B cell (primary cell): ENCODE measurements around the gene FOXO1. TPM values are rescaled to one million over a fixed set of nuclear protein-coding genes. Genes with fewer than 3 reads are reported as not detected.

Source experiments
- ATAC-seq: fragments of 200-7000 bp; cut with Tn5 transposase; one replicate; pipeline ENCODE4 v1.10.0; 2021; ENCODE audit warnings: low read depth, mild to moderate bottlenecking, moderate number of reproducible peaks, moderate library complexity
- CTCF ChIA-PET: fragments of 350-600 bp; sonication (Branson Sonifier 250); formaldehyde crosslinking; loops from one replicate; lab custom pipeline; 2021; ENCODE audit warnings: antibody characterized with exemption, inconsistent platforms; lab: Charles Lee
- POLR2A ChIA-PET: fragments of 350-600 bp; sonication (Branson Sonifier 250); formaldehyde crosslinking; loops from one replicate; lab custom pipeline; 2021; ENCODE audit warnings: antibody characterized with exemption; lab: Charles Lee
- DNase-seq: peaks from one replicate; pipeline ENCODE4 v3.0.0; 2013
- H2AFZ ChIP-seq: 2 replicates; pipeline ENCODE4 v1.6.1; 2012; ENCODE audit warnings: mild to moderate bottlenecking, low read depth, low read length; ENCODE audit not compliant: insufficient read depth, poor library complexity, severe bottlenecking
- H3K27ac ChIP-seq, 2 donors: 1 replicate in 1 of 2; 2 replicates in 1 of 2; pipeline ENCODE4 v1.5.1; 2012 to 2013; ENCODE audit warnings: low read length in 2 of 2, mild to moderate bottlenecking in 2 of 2, moderate library complexity in 1 of 2
- H3K27me3 ChIP-seq, 4 experiments: fragments of 200-600 bp in 1 of 4; sonication (generic) in 1 of 4; replicated peaks in 1 of 4; 1 replicate in 2 of 4; 2 replicates in 2 of 4; pipeline versions ENCODE4 v1.6.1 to v1.7.0; 2013 to 2016; ENCODE audit warnings: low read length in 3 of 4, mild to moderate bottlenecking in 2 of 4, mixed read lengths in 1 of 4, moderate library complexity in 1 of 4; ENCODE audit not compliant: insufficient read depth in 4 of 4, control insufficient read depth in 3 of 4; ENCODE audit errors: control extremely low read depth in 1 of 4
- H3K36me3 ChIP-seq, 2 experiments: replicated peaks in 1 of 2; 1 replicate in 1 of 2; 2 replicates in 1 of 2; pipeline versions ENCODE4 v1.6.1 to v1.7.1; 2013; ENCODE audit warnings: low read length in 1 of 2; ENCODE audit not compliant: insufficient read depth in 2 of 2, control insufficient read depth in 1 of 2; ENCODE audit errors: control extremely low read depth in 1 of 2, extremely low read depth in 1 of 2
- H3K4me1 ChIP-seq, 2 donors: fragments of 200-600 bp in 1 of 2; sonication (generic) in 1 of 2; 1 replicate in 1 of 2; 2 replicates in 1 of 2; pipeline versions ENCODE4 v1.5.1 to v1.6.1; 2013 to 2017; ENCODE audit warnings: low read length in 2 of 2; ENCODE audit not compliant: control insufficient read depth in 2 of 2, insufficient read depth in 2 of 2
- H3K4me2 ChIP-seq: replicated peaks from 2 replicates; pipeline ENCODE3; 2012; ENCODE audit warnings: mild to moderate bottlenecking, low read depth, low read length; ENCODE audit not compliant: poor library complexity, severe bottlenecking
- H3K4me3 ChIP-seq, 5 experiments: fragments of 200-600 bp in 1 of 5; sonication (generic) in 1 of 5; 1 replicate in 3 of 5; 2 replicates in 2 of 5; pipeline versions ENCODE4 v1.5.1 to v1.7.0; 2011 to 2016; ENCODE audit warnings: low read length in 4 of 5, mild to moderate bottlenecking in 4 of 5, low read depth in 2 of 5, control low read depth in 1 of 5, moderate library complexity in 1 of 5; ENCODE audit not compliant: insufficient read depth in 1 of 5; ENCODE audit errors: control extremely low read depth in 1 of 5, extremely low read depth in 1 of 5
- H3K79me2 ChIP-seq: fragments of 200-600 bp; sonication (generic); one replicate; pipeline ENCODE4 v1.6.0; 2016; ENCODE audit warnings: low read length; ENCODE audit not compliant: control insufficient read depth, insufficient read depth
- H3K9ac ChIP-seq: fragments of 200-600 bp; sonication (generic); 2 replicates; pipeline ENCODE4 v1.6.1; 2017; ENCODE audit warnings: mild to moderate bottlenecking, low read length, moderate library complexity
- H3K9me3 ChIP-seq, 3 donors: one replicate each; pipeline versions ENCODE4 v1.6.1 to v1.7.1; 2013; ENCODE audit warnings: low read length in 2 of 3; ENCODE audit not compliant: control insufficient read depth in 2 of 3, insufficient read depth in 1 of 3; ENCODE audit errors: control extremely low read depth in 1 of 3
- H4K20me1 ChIP-seq: 2 replicates; pipeline ENCODE4 v1.6.0; 2012; ENCODE audit warnings: mild to moderate bottlenecking, low read length; ENCODE audit not compliant: insufficient read depth, control insufficient read depth, poor library complexity, severe bottlenecking
- H3K27ac Mint-ChIP-seq: one replicate; pipeline ENCODE4 v1.8.0; 2021; ENCODE audit warnings: mixed read lengths
- H3K27me3 Mint-ChIP-seq: one replicate; pipeline ENCODE4 v1.8.0; 2021; ENCODE audit warnings: mixed read lengths
- H3K4me1 Mint-ChIP-seq: one replicate; pipeline ENCODE4 v1.8.0; 2021; ENCODE audit warnings: mixed read lengths
- H3K4me3 Mint-ChIP-seq: one replicate; pipeline ENCODE4 v1.8.0; 2021; ENCODE audit warnings: mixed read lengths
- H3K9me3 Mint-ChIP-seq: one replicate; pipeline ENCODE4 v1.8.0; 2022; ENCODE audit warnings: mixed read lengths; ENCODE audit not compliant: insufficient read depth
- EZH2 ChIP-seq: IDR thresholded peaks from 2 replicates; pipeline ENCODE4 v1.6.1; 2012; ENCODE audit warnings: borderline replicate concordance, low read depth, mild to moderate bottlenecking, moderate library complexity, low read length; ENCODE audit not compliant: insufficient read depth, poor library complexity, severe bottlenecking
- WGBS: methylation state at CpG from one replicate; pipeline ENCODE4 v1.1.5; 2013; ENCODE audit warnings: missing lambda C conversion rate; ENCODE audit not compliant: insufficient coverage; 5-methylcytosine and 5-hydroxymethylcytosine counted together
- intact Hi-C: fragments of 100-400 bp; cut with micrococcal nuclease; formaldehyde crosslinking; loops from one replicate; pipeline ENCODE4 v1.10.0; 2022
- polyA plus RNA-seq: library from polyadenylated mRNA; depleted of rRNA; stranded (reverse); fragments of >200 nt; gene quantifications from 2 replicates; pipeline ENCODE4 v1.2.3, GENCODE V29; 2012
- total RNA-seq, 2 donors: library from RNA; stranded (reverse); fragments of 120-200 nt in 1 of 2; gene quantifications; 1 replicate in 1 of 2; 2 replicates in 1 of 2; pipeline versions ENCODE4 v1.2.3 to v1.2.4, GENCODE V29; 2013 to 2022
- TF ChIP-seq, protein P1 (sequence below): fragments of 200-600 bp; IDR thresholded peaks from one replicate; pipeline ENCODE4 v1.8.0; 2022; ENCODE audit warnings: antibody characterized with exemption, mild to moderate bottlenecking

Gene FOXO1
- total and polyA plus RNA-seq, 2 donors (not counting 1 experiment from before 2014, with no cell fraction given): 22.8 to 77.9 TPM

DNA sequence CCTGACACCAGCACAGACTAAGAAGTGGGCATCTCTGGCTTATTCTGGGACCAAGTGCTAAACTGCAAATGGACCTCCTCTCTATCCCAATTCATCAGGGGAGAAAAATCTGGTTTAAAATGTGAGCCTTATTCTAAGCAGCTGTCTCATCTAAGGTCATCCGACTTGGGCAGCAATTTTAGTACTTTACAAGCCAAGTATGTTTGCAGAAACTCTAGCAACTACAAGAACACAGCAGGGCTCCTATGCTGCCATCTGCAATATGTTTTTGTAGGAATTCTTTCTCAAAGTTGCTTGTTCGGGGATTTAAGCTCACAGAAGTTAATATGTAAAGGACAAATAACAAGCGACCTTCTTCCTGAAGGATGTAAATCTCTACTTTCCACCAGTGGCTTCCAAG, 113.1 kb downstream of the FOXO1 start:
- ATAC-seq (no peak), DNase-seq (no peak)
- H3K9me3 Mint-ChIP-seq: no peaks in the 10 kb centered on the region
- H3K4me2 ChIP-seq: no peak overlapping the region
- H3K27me3 Mint-ChIP-seq: no peaks in the 10 kb centered on the region
- POLR2A ChIA-PET: interaction anchor here (0.6 kb wide), 1 partner anchor 67 kb away, joined by 6 read pairs; no protein-coding TSS in a partner anchor
- no peak overlapping the region for H3K4me3 ChIP-seq
- no peak overlapping the region for H3K9ac ChIP-seq
- WGBS: no CpG with 5 or more reads among the region's 3 CpGs
- H3K36me3 ChIP-seq: peaks cover 2 to 28% of the 10 kb centered on the region in 2 experiments
- no peak overlapping the region for H3K4me3 Mint-ChIP-seq
- TF ChIP-seq, protein P1, sequence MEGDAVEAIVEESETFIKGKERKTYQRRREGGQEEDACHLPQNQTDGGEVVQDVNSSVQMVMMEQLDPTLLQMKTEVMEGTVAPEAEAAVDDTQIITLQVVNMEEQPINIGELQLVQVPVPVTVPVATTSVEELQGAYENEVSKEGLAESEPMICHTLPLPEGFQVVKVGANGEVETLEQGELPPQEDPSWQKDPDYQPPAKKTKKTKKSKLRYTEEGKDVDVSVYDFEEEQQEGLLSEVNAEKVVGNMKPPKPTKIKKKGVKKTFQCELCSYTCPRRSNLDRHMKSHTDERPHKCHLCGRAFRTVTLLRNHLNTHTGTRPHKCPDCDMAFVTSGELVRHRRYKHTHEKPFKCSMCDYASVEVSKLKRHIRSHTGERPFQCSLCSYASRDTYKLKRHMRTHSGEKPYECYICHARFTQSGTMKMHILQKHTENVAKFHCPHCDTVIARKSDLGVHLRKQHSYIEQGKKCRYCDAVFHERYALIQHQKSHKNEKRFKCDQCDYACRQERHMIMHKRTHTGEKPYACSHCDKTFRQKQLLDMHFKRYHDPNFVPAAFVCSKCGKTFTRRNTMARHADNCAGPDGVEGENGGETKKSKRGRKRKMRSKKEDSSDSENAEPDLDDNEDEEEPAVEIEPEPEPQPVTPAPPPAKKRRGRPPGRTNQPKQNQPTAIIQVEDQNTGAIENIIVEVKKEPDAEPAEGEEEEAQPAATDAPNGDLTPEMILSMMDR: no peak
- TF ChIP-seq EZH2: no peak
- H3K27ac ChIP-seq: no peak overlapping the region
- CTCF ChIA-PET: no interaction called here
- H4K20me1 ChIP-seq: peaks cover 28% of the 10 kb centered on the region
- H3K27me3 ChIP-seq: no peaks in the 10 kb centered on the region
- peaks cover 50% of the 10 kb centered on the region for H3K79me2 ChIP-seq
- intact Hi-C loops: no loop called here
- H3K9me3 ChIP-seq: no peaks in the 10 kb centered on the region
- no peak overlapping the region for H2AFZ ChIP-seq
- H3K4me1 Mint-ChIP-seq: peaks cover 64% of the 10 kb centered on the region
- H3K4me1 ChIP-seq: peaks cover 13 to 14% of the 10 kb centered on the region in 2 donors
- peak overlapping the region; percentile 50 for H3K27ac Mint-ChIP-seq

DNA sequence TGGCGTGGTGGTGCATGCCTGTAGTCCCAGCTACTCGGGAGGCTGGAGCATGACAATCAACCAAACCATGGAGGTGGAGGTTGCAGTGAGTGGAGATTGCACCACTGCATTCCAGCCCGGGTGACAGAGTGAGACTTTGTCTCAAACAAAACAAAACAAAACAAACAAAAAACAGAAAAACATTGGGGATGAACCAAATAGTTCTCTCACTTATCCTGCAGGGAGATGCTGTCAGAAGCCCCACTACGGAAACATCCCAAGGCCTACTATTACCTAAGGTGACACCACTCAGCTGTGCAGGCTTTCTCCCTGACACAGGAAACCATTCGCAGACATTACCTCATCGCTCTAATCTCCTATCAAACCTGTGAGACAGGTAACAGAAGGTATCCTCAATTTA, 113.5 kb downstream of the FOXO1 start:
- DNase-seq (no peak), ATAC-seq (no peak)
- intact Hi-C loops: no loop called here
- H3K79me2 ChIP-seq: peaks cover 46% of the 10 kb centered on the region
- ChIA-PET CTCF (no interaction called here), POLR2A (no interaction called here)
- Mint-ChIP-seq H3K9me3 (no peaks in the 10 kb centered on the region), H3K27ac (peak overlapping the region; percentile 50), H3K4me1 (peaks cover 65% of the 10 kb centered on the region), H3K4me3 (no peak overlapping the region), H3K27me3 (no peaks in the 10 kb centered on the region)
- no peak overlapping the region for H3K9ac ChIP-seq
- no peak overlapping the region for H2AFZ ChIP-seq
- H3K9me3 ChIP-seq: no peaks in the 10 kb centered on the region
- peaks cover 13 to 14% of the 10 kb centered on the region in 2 donors for H3K4me1 ChIP-seq
- WGBS: 90% methylated on average over 3 of the region's 6 CpGs
- peaks cover 27% of the 10 kb centered on the region for H4K20me1 ChIP-seq
- no peak overlapping the region for H3K4me2 ChIP-seq
- no peaks in the 10 kb centered on the region for H3K27me3 ChIP-seq
- H3K36me3 ChIP-seq: peaks cover 2 to 26% of the 10 kb centered on the region in 2 experiments
- no peak overlapping the region for H3K27ac ChIP-seq
- H3K4me3 ChIP-seq: no peak overlapping the region
- no peak for TF ChIP-seq EZH2
- TF ChIP-seq, protein P1: no peak
